Vagina (tissue), 2 donors: ENCODE data around the gene TUBA1B.

Source experiments
- POLR2AphosphoS5 ChIP-seq, 2 donors: sonication (generic); formaldehyde crosslinking; IDR thresholded peaks; one replicate each; pipeline ENCODE4 v1.9.0; 2017; ENCODE audit warnings: antibody characterized with exemption in 2 of 2, mild to moderate bottlenecking in 2 of 2, low read depth in 1 of 2; ENCODE audit not compliant: insufficient read depth in 1 of 2
- TF ChIP-seq, protein P1 (sequence below), 3 experiments: fragments of 450-650 bp in 2 of 3; fragments of 200-600 bp in 1 of 3; sonication (generic) in 1 of 3; IDR thresholded peaks; one replicate each; pipeline ENCODE4 v1.5.1; 2017 to 2019; ENCODE audit warnings: antibody characterized with exemption in 3 of 3, mild to moderate bottlenecking in 2 of 3, moderate library complexity in 2 of 3

DNA sequence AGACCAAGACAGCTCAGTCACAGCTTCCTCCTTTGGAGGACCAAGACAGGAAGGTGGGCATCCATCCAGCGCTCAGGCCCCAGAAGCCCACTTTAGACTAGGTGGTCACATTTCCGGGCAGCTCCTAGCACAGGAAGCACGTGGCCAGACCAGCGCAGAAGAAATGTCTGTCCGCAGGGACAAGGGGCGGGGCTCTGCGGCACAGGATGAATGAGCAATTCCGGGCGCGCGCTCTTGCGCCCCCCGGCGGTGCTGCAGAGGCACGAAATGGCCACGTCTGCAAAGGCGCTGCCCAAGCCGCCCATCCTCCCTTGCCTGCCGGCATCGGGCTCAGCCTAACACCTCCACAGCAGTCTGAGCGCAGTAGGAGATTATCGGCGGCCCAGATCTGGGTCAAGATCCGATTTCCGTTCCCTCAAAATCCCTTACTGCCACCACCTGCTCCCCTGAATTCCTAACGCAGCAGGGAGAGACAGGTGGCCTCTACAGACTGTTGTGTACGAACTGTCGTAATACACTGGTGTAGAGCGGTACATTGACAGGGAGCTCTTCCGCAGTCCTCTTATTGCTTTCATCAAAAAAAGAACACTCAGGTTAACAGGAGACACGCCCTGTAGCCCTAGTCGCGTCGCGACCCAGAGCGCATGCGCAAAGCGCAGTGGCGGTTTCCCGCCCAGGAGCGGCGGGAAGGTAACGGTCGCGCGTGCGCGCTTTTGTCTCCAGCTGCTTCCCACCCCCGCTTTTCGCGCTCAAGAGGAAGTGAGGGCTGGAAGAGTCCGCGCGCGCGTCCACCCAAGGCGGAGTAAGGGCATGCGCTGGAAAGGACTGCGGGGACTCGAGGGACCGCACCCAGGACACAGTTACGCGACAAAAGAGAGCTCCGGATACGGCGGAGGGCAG, 794 bp downstream of the TUBA1B start:
- TF ChIP-seq, protein P1, sequence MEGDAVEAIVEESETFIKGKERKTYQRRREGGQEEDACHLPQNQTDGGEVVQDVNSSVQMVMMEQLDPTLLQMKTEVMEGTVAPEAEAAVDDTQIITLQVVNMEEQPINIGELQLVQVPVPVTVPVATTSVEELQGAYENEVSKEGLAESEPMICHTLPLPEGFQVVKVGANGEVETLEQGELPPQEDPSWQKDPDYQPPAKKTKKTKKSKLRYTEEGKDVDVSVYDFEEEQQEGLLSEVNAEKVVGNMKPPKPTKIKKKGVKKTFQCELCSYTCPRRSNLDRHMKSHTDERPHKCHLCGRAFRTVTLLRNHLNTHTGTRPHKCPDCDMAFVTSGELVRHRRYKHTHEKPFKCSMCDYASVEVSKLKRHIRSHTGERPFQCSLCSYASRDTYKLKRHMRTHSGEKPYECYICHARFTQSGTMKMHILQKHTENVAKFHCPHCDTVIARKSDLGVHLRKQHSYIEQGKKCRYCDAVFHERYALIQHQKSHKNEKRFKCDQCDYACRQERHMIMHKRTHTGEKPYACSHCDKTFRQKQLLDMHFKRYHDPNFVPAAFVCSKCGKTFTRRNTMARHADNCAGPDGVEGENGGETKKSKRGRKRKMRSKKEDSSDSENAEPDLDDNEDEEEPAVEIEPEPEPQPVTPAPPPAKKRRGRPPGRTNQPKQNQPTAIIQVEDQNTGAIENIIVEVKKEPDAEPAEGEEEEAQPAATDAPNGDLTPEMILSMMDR (IDR thresholded peaks at IDR 0.05): peak; percentile 61 to 81 (median 78)
- TF ChIP-seq POLR2AphosphoS5 (IDR thresholded peaks at IDR 0.05; ENCODE audit: insufficient read depth in 1 of 2, low read depth in 1 of 2): peak; percentile 17 to 91
